ENCODE results near the gene NMNAT2. TPM values are rescaled to one million over a fixed set of nuclear protein-coding genes. Genes with fewer than 3 reads are reported as not detected.

The NMNAT2 gene
- total and polyA plus RNA-seq, 10 of the 15 experiments (the other 5 are each of a cell fraction or from before 2014, with no cell fraction given) = 0.02 to 2.0 (median 0.60) TPM

GRCh38 chr1:183319606-183320005 is 98.6 kb downstream of the NMNAT2 start:
- no peaks in the 10 kb centered on the region for H3K27me3 ChIP-seq (replicated peaks in 1 of 2; ENCODE audit: control insufficient read depth in 2 of 2, insufficient read depth in 2 of 2, low read length in 1 of 2)
- ChIA-PET POLR2A (interaction anchor here (2.8 kb wide), 1 partner anchor 38 kb away, joined by 8 read pairs; no protein-coding TSS in a partner anchor), SMC1A (ENCODE audit: uncharacterized antibody, unreplicated experiment) (interaction anchor here (0.7 to 13.2 kb wide), 11 partner anchors 15 to 358 kb away, joined by 3 to 152 read pairs (median 8); no protein-coding TSS in a partner anchor), CTCF (interaction anchor here (0.9 to 6.6 kb wide), 14 partner anchors 11 to 365 kb away, joined by 3 to 146 read pairs (median 6); no protein-coding TSS in a partner anchor), RAD21 (ENCODE audit: unreplicated experiment) (interaction anchor here (1.6 to 6.2 kb wide), 6 partner anchors 32 to 357 kb away, joined by 4 to 114 read pairs (median 8); no protein-coding TSS in a partner anchor)
- 52% methylated on average over 4 of the region's 4 CpGs for WGBS (ENCODE audit: insufficient coverage, insufficient replicate concordance, low lambda C conversion rate, missing lambda C conversion rate)
- no peaks in the 10 kb centered on the region for H3K79me2 ChIP-seq (ENCODE audit: control insufficient read depth, insufficient read depth, low read length)
- no peak overlapping the region for H2AFZ ChIP-seq (ENCODE audit: control insufficient read depth, low read depth, low read length)
- H3K4me1 ChIP-seq (ENCODE audit: control insufficient read depth, insufficient read depth, low read length) = peaks cover 6% of the 10 kb centered on the region
- no peak overlapping the region for H3K4me3 ChIP-seq
- intact Hi-C loops (cut with micrococcal nuclease; ENCODE audit: unreplicated experiment) (no loop called here), in situ Hi-C loops (cut with MboI) (no loop called here)
- no peak overlapping the region for H3K9ac ChIP-seq (ENCODE audit: control insufficient read depth, insufficient read depth, low read length)
- H3K4me2 ChIP-seq (ENCODE audit: control insufficient read depth, insufficient read depth) = no peak overlapping the region
- BruUV-seq (replicated peaks) = no TSS peak
- no peak for DNase-seq (ENCODE audit: low read depth, low spot score)
- no peaks in the 10 kb centered on the region for H4K20me1 ChIP-seq (ENCODE audit: control insufficient read depth, insufficient read depth)
- H3K36me3 ChIP-seq (ENCODE audit: control insufficient read depth in 2 of 2, insufficient read depth in 2 of 2, low read length in 1 of 2) = no peaks in the 10 kb centered on the region
- no peaks in the 10 kb centered on the region for H3K9me3 ChIP-seq (replicated peaks; ENCODE audit: control insufficient read depth, insufficient read depth, low read length)
- no peak for TF ChIP-seq ZZZ3 (IDR thresholded peaks at IDR 0.05; ENCODE audit: control insufficient read depth, insufficient read length, low read depth)
- TF ChIP-seq MLLT1 (IDR thresholded peaks at IDR 0.05) = no peak
- no peak for TF ChIP-seq JUND (IDR thresholded peaks at IDR 0.05; ENCODE audit: low read depth, low read length)
- TF ChIP-seq USF1 (IDR thresholded peaks at IDR 0.05; ENCODE audit: borderline replicate concordance, extremely low read length, insufficient read depth, low read depth, low read length) = no peak
- no peak for TF ChIP-seq SMARCA5 (IDR thresholded peaks at IDR 0.05)
- no peak for TF ChIP-seq PKNOX1 (IDR thresholded peaks at IDR 0.05)
- no peak for TF ChIP-seq SIX5 (IDR thresholded peaks at IDR 0.05; ENCODE audit: low read depth, low read length, severe bottlenecking)
- no peak for TF ChIP-seq HCFC1 (IDR thresholded peaks at IDR 0.05; ENCODE audit: low read length)
- no peak for TF ChIP-seq EED (IDR thresholded peaks at IDR 0.05; ENCODE audit: low read depth)
- no peak for TF ChIP-seq ZNF384 (IDR thresholded peaks at IDR 0.05; ENCODE audit: borderline replicate concordance, low read depth, low read length)
- H3K27ac ChIP-seq (ENCODE audit: control insufficient read depth, insufficient read depth) = no peak overlapping the region
- FAIRE-seq = no peak
- ATAC-seq = no peak

Measured in GM12878 (cell line).